Thyroid gland (tissue), 4 donors: ENCODE results near the gene MLPH. TPM values are rescaled to one million over a fixed set of nuclear protein-coding genes. Genes with fewer than 3 reads are reported as not detected.

Experiments
- DNase-seq, 2 donors: peaks; one replicate each; pipeline ENCODE4 v3.0.0-alpha.2; 2019
- H3K27ac ChIP-seq, 3 donors: fragments of 200-600 bp; sonication (generic); 1 replicate in 2 of 3; 2 replicates in 1 of 3; pipeline ENCODE4 v1.5.1; 2016 to 2019; ENCODE audit warnings: mild to moderate bottlenecking in 1 of 3, moderate library complexity in 1 of 3
- H3K27me3 ChIP-seq: fragments of 200-600 bp; sonication (generic); one replicate; pipeline ENCODE4 v1.5.1; 2019
- H3K36me3 ChIP-seq, 2 donors: fragments of 200-600 bp; sonication (generic); one replicate each; pipeline ENCODE4 v1.5.1; 2016 to 2019
- H3K4me1 ChIP-seq, 2 donors: fragments of 200-600 bp; sonication (generic); one replicate each; pipeline ENCODE4 v1.5.1; 2017 to 2019
- H3K4me3 ChIP-seq, 3 donors: fragments of 200-600 bp; sonication (generic); replicated peaks in 1 of 3; 1 replicate in 2 of 3; 2 replicates in 1 of 3; pipeline ENCODE4 v1.5.1; 2016; ENCODE audit warnings: mild to moderate bottlenecking in 1 of 3
- H3K9me3 ChIP-seq: fragments of 200-600 bp; sonication (generic); one replicate; pipeline ENCODE4 v1.5.1; 2017
- POLR2A ChIP-seq, 2 donors: fragments of 450-650 bp; IDR thresholded peaks; one replicate each; pipeline ENCODE4 v1.6.1; 2017; ENCODE audit warnings: antibody characterized with exemption in 2 of 2, mild to moderate bottlenecking in 2 of 2, moderate library complexity in 1 of 2
- WGBS, 2 donors: methylation state at CpG; one replicate each; pipeline ENCODE4 v1.1.5; 2017; 5-methylcytosine and 5-hydroxymethylcytosine counted together
- intact Hi-C: fragments of 100-400 bp; cut with DNase I; formaldehyde crosslinking; loops from one replicate; pipeline ENCODE4 v1.15.1; 2023
- total RNA-seq, 4 donors: library from RNA; depleted of rRNA; stranded (reverse); fragments of >200 nt; gene quantifications; one replicate each; pipeline ENCODE4 v1.2.3, GENCODE V29; 2016
- TF ChIP-seq, protein P1 (sequence below), 6 experiments: fragments of 200-600 bp in 3 of 6; fragments of 450-650 bp in 3 of 6; sonication (generic) in 3 of 6; IDR thresholded peaks; one replicate each; pipeline ENCODE4 v1.5.1; 2016 to 2019; ENCODE audit warnings: antibody characterized with exemption in 6 of 6, mild to moderate bottlenecking in 2 of 6, inconsistent platforms in 1 of 6, moderate library complexity in 1 of 6

Gene MLPH
- total RNA-seq, 4 donors from 2014 or later, result 41.3 to 107 (median 58.6) TPM

DNA sequence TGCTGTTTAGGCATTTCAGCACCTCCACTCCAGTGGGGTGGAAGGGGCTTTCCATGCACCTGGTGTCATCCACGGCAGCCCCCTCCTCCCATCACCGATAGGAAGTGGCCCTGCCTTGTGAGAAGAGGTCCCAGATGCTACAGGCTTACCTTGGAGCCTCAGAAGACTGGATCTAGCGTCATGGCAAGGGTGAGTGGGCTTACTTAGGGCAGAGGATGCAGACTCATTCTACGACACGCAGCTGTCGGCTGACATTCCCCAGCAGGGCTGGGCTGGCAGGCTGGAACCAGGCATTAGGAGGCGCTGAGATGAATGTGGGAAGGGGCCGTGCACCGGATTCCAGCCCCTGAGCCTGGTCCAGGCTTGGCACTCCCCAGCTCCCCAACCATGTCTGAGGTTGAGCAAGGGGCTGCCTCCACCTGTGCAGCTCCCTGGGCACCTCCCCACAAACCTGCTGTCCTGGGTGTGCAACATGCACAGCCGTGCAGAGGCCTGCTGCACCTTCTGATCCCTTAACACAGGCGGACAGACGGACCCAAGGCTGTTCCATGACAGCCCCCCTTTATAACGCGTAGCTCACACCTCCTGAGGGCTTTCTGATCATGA, 77.6 kb downstream of the MLPH start:
- TF ChIP-seq, protein P1, sequence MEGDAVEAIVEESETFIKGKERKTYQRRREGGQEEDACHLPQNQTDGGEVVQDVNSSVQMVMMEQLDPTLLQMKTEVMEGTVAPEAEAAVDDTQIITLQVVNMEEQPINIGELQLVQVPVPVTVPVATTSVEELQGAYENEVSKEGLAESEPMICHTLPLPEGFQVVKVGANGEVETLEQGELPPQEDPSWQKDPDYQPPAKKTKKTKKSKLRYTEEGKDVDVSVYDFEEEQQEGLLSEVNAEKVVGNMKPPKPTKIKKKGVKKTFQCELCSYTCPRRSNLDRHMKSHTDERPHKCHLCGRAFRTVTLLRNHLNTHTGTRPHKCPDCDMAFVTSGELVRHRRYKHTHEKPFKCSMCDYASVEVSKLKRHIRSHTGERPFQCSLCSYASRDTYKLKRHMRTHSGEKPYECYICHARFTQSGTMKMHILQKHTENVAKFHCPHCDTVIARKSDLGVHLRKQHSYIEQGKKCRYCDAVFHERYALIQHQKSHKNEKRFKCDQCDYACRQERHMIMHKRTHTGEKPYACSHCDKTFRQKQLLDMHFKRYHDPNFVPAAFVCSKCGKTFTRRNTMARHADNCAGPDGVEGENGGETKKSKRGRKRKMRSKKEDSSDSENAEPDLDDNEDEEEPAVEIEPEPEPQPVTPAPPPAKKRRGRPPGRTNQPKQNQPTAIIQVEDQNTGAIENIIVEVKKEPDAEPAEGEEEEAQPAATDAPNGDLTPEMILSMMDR (IDR thresholded peaks at IDR 0.05), result no peak
- no peak for TF ChIP-seq POLR2A (IDR thresholded peaks at IDR 0.05)
- Histone ChIP-seq H3K9me3 (no peaks in the 10 kb centered on the region), H3K4me1 (peaks cover 0 to under 1% of the 10 kb centered on the region in 2 donors), H3K27me3 (no peaks in the 10 kb centered on the region), H3K27ac (no peak overlapping the region), H3K4me3 (no peak overlapping the region), H3K36me3 (no peaks in the 10 kb centered on the region)
- DNase-seq, result no peak
- 85 to 88% methylated on average over 11 to 14 of the region's 14 CpGs for WGBS, 2 donors
- intact Hi-C loops, result loop anchor here (5.0 kb wide), 1 partner anchor 92 kb away; no protein-coding TSS in a partner anchor

DNA sequence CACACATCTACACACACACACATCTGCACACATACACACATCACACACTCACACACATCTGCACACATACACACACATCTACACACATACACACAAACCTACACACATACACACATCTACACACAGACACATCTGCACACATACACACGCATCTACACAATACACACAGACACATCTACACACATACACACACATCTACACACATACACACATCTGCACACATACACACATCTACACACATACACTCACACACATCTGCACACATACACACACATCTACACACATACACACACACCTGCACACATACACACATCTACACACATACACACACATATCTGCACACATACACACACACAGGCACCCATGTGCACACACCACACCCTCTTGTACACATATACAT, 78.9 kb downstream of the MLPH start:
- no peaks in the 10 kb centered on the region for H3K4me1 ChIP-seq
- no peaks in the 10 kb centered on the region for H3K36me3 ChIP-seq
- 95 to 100% methylated on average over 1 of the region's 1 CpG for WGBS, 2 donors
- H3K9me3 ChIP-seq, result no peaks in the 10 kb centered on the region
- H3K27ac ChIP-seq, result no peak overlapping the region
- TF ChIP-seq POLR2A (IDR thresholded peaks at IDR 0.05), result no peak
- TF ChIP-seq, protein P1 (IDR thresholded peaks at IDR 0.05), result no peak
- H3K27me3 ChIP-seq, result no peaks in the 10 kb centered on the region
- no peak overlapping the region for H3K4me3 ChIP-seq
- intact Hi-C loops, result loop anchor here (5.0 kb wide), 1 partner anchor 94 kb away; no protein-coding TSS in a partner anchor
- DNase-seq, result no peak

DNA sequence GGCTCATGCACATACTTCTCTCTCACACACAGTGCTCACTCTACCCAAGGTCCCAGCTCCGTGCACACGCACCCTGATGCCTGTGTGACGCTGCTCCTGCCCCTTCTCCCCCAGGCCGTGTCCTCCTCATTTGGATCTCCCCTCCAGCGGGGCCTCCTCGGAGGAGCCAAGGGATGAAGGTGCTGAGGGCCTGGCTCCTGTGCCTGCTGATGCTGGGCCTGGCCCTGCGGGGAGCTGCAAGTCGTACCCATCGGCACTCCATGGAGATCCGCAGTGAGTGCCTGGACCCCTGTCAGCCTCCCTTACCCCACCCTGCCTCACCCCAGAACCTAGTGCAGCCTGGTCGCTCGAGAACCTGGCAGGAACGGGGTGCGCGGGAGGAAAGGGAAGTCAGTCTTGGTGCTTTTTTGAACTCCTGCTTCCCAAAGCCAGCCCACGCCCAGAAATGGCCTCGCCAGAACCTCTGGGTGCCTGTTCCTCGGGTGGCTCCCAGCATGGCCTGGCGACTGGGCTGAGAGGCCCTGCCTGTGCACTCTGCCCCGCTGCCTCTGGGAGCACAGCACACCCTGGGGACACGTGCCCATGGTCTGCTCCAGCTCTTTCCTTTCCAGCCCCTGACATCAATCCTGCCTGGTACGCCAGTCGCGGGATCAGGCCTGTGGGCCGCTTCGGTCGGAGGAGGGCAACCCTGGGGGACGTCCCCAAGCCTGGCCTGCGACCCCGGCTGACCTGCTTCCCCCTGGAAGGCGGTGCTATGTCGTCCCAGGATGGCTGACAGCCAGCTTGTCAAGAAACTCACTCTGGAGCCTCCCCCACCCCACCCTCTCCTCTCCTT, 79.6 kb downstream of the MLPH start, which contains the start of gene PRLH:
Gene PRLH, plus strand, starts transcription at position 174 of the 835 bp plus-strand sequence. Its CDS starts 0 bp downstream, at position 174.
- intact Hi-C loops, result loop anchor here (5.0 kb wide), 1 partner anchor 94 kb away; no protein-coding TSS in a partner anchor
- Histone ChIP-seq H3K9me3 (no peaks in the 10 kb centered on the region), H3K36me3 (no peaks in the 10 kb centered on the region), H3K27me3 (no peaks in the 10 kb centered on the region), H3K4me1 (peaks cover 0 to 1% of the 10 kb centered on the region in 2 donors), H3K4me3 (no peak within 1 kb of the TSS), H3K27ac (no peak within 1 kb of the TSS)
- no peak for TF ChIP-seq POLR2A (IDR thresholded peaks at IDR 0.05)
- TF ChIP-seq, protein P1 (IDR thresholded peaks at IDR 0.05), result no peak
- WGBS, 2 donors, result 74 to 77% methylated on average over 16 to 23 of the region's 32 CpGs
- no peak for DNase-seq

DNA sequence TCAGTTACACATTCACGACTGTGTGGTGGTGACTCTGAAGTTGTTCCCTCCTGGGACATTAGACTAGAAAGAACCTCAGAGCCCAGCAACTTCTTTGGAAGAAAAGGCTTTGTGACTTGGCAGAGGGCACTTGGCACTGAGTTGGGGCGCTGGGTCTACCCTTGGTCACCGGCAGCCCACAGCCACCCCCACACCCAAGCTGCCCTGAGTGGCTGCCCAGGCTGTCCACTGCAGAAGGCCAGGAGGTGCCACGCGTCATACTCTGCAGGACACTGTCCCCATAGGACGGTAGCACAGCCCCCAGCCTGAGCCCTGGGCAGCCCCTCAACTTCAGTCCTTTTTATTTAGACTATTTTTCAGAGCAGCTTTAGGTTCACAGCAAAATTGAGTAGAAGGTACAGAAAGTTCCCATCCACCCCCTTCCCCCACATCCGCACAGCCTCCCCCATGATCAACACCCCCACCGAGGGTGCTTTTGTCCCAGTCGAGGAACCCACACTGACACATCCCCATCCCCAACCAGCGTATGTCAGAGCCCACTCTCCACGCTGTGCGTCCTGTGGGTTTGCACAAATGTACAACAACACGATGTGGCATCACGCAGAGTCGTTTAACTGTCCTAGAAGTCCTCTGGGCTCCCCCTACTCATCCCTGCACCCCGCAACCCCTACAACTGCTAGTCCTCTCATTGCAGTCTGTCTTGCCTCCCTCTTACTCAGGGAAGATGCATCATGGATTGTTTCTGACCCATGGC, 80.4 kb downstream of the MLPH start:
- H3K4me1 ChIP-seq, result peaks cover 5 to 10% of the 10 kb centered on the region in 2 donors
- intact Hi-C loops, result loop anchor here (5.0 kb wide), 1 partner anchor 95 kb away; no protein-coding TSS in a partner anchor
- H3K27ac ChIP-seq, result no peak overlapping the region
- no peaks in the 10 kb centered on the region for H3K36me3 ChIP-seq
- DNase-seq, result no peak
- 82 to 86% methylated on average over 13 to 16 of the region's 16 CpGs for WGBS, 2 donors
- H3K4me3 ChIP-seq, result no peak overlapping the region
- no peaks in the 10 kb centered on the region for H3K9me3 ChIP-seq
- no peaks in the 10 kb centered on the region for H3K27me3 ChIP-seq
- no peak for TF ChIP-seq POLR2A (IDR thresholded peaks at IDR 0.05)
- TF ChIP-seq, protein P1 (IDR thresholded peaks at IDR 0.05), result no peak
